ENCODE data around the gene TRAF2. TPM values are rescaled to one million over a fixed set of nuclear protein-coding genes. Genes with fewer than 3 reads are reported as not detected.
A peak's percentile ranks its signal among the peaks of the same experiment; 100 is the strongest.
"Not testable (repeated sequence)": the region's sequence is repeated elsewhere in the genome, so short reads cannot be mapped to it uniquely, and the experiment has no call there.

TRAF2 gene
- total RNA-seq, 2 donors from 2014 or later = 53.5 to 73.3 TPM

- DNase-seq (no peak), ATAC-seq (replicated peaks in 1 of 2) (no peak)
- no peak overlapping the region for H3K27ac Mint-ChIP-seq
- H3K36me3 Mint-ChIP-seq (ENCODE audit: insufficient read depth in 2 of 2) = peaks cover 5 to 6% of the 10 kb centered on the region in 2 donors
- H3K27me3 Mint-ChIP-seq (ENCODE audit: low read depth) = no peaks in the 10 kb centered on the region
- peaks cover 0 to 2% of the 10 kb centered on the region in 2 donors for H3K9me3 Mint-ChIP-seq
- H3K4me3 Mint-ChIP-seq = peak overlapping the region; percentile 58 to 78
- H3K4me1 Mint-ChIP-seq (ENCODE audit: low read depth) = peaks cover 16% of the 10 kb centered on the region
Observed at GRCh38 chr9:136867480-136867879, 18.8 kb upstream of the TRAF2 start.

DNA sequence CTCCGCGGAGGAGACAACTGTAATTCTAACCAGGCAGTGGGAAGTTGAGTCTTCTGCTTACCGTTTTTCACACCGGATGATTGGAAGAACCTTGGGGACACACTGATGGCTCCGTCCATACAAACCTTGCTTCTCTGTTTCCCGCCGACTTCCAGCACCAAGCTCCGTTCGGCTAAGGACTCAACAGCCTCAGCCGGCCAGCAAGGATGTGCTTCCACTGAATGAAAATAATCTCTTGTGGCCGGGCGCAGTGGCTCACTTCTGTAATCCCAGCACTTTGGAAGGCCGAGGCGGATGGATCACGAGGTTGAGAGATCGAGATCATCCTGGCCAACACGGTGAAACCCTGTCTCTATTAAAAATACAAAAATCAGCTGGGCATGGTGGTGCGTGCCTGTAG is 18.4 kb upstream of the TRAF2 start:
- DNase-seq = no peak
- H3K36me3 Mint-ChIP-seq (ENCODE audit: insufficient read depth in 2 of 2) = peaks cover 5 to 8% of the 10 kb centered on the region in 2 donors
- peak overlapping the region in 1 of 2 donors; percentile 78 for H3K4me3 Mint-ChIP-seq
- peaks cover 16% of the 10 kb centered on the region for H3K4me1 Mint-ChIP-seq (ENCODE audit: low read depth)
- H3K27ac Mint-ChIP-seq = no peak overlapping the region
- ATAC-seq (replicated peaks in 1 of 2) = no peak
- H3K27me3 Mint-ChIP-seq (ENCODE audit: low read depth) = no peaks in the 10 kb centered on the region
- H3K9me3 Mint-ChIP-seq = peaks cover 0 to 2% of the 10 kb centered on the region in 2 donors

DNA sequence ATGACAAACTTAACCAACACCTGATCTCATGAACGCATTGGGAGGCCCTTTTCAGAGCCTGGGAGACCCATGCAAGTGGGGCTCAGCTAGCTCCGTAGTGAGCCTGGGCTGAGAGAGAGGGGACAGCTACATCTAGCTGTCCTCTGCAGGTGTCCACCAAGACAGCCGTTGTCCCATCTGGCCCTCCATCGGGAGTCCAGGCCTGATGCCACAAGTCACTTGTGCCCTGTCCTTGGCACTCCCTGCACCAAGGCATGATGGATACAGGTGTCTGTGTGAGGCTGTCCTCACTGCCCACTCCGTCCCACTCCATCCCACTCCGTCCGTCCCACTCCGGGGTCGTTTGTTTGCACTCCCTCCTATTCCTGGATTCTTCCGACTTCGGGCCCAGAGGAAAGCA is 17.7 kb upstream of the TRAF2 start:
- H3K4me1 Mint-ChIP-seq (ENCODE audit: low read depth) = peaks cover 16% of the 10 kb centered on the region
- H3K27ac Mint-ChIP-seq = no peak overlapping the region
- no peak for ATAC-seq (replicated peaks in 1 of 2)
- peaks cover 5 to 6% of the 10 kb centered on the region in 2 donors for H3K36me3 Mint-ChIP-seq (ENCODE audit: insufficient read depth in 2 of 2)
- H3K9me3 Mint-ChIP-seq = peaks cover 0 to 2% of the 10 kb centered on the region in 2 donors
- DNase-seq = no peak
- H3K4me3 Mint-ChIP-seq = peak overlapping the region in 1 of 2 donors; percentile 38
- no peaks in the 10 kb centered on the region for H3K27me3 Mint-ChIP-seq (ENCODE audit: low read depth)

DNA sequence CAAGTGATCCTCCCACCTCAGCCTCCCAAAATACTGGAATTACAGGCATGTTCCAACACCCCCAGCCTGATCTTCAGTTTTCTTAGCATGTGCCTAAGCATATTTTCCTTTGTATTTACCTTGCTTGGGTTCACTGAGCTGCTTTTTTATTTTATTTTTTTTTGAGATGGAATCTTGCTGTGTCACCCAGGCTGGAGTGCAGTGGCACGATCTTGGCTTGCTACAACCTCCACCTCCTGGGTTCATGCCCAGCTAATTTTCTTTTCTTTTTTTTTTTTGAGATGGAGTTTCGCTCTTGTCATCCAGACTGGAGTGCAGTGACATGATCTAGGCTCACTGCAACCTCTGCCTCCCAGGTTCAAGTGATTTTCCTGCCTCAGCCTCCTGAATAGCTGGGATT is 16.7 kb upstream of the TRAF2 start:
- H3K27me3 Mint-ChIP-seq (ENCODE audit: low read depth); ATAC-seq (replicated peaks in 1 of 2); H3K4me3 Mint-ChIP-seq; H3K27ac Mint-ChIP-seq; H3K36me3 Mint-ChIP-seq (ENCODE audit: insufficient read depth in 2 of 2); H3K9me3 Mint-ChIP-seq; DNase-seq: not testable (repeated sequence)
- peaks cover 14% of the 10 kb centered on the region for H3K4me1 Mint-ChIP-seq (ENCODE audit: low read depth)

GRCh38 chr9:136875155-136875554 is 11.2 kb upstream of the TRAF2 start:
- Mint-ChIP-seq H3K9me3 (peaks cover 0 to 2% of the 10 kb centered on the region in 2 donors), H3K27me3 (ENCODE audit: low read depth) (no peaks in the 10 kb centered on the region), H3K4me3 (no peak overlapping the region), H3K4me1 (ENCODE audit: low read depth) (peaks cover 3% of the 10 kb centered on the region), H3K27ac (no peak overlapping the region), H3K36me3 (ENCODE audit: insufficient read depth in 2 of 2) (peaks cover 1 to 3% of the 10 kb centered on the region in 2 donors)
- DNase-seq (no peak), ATAC-seq (replicated peaks in 1 of 2) (no peak)

GRCh38 chr9:136876476-136876875 is 9.8 kb upstream of the TRAF2 start:
- peaks cover 16% of the 10 kb centered on the region for H3K4me1 Mint-ChIP-seq (ENCODE audit: low read depth)
- DNase-seq (no peak), ATAC-seq (replicated peaks in 1 of 2) (no peak)
- H3K36me3 Mint-ChIP-seq (ENCODE audit: insufficient read depth in 2 of 2) = peaks cover 1 to 2% of the 10 kb centered on the region in 2 donors
- H3K9me3 Mint-ChIP-seq = peaks cover 0 to 2% of the 10 kb centered on the region in 2 donors
- H3K27me3 Mint-ChIP-seq (ENCODE audit: low read depth) = no peaks in the 10 kb centered on the region
- no peak overlapping the region for H3K4me3 Mint-ChIP-seq
- no peak overlapping the region for H3K27ac Mint-ChIP-seq

DNA sequence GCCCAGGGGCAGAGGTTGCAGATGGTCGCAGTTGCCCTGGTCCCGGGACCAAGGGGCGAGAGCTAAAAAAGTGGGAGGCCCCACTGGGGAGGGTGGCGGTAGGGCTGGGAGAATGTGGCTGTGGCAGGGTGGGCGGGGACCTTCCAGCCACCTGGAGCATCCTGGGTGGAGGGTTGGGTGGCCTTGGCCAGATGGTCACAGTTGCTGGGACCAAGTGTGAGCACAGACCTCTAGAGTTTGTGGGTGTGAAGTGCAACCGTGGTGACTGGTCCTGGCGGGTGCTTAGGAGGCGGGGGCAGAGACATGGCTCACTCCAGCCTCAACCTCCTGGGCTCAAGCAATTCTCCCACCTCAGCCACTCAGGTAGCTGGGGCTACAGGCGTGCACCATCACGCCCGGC is 5.7 kb upstream of the TRAF2 start:
- Mint-ChIP-seq H3K4me1 (ENCODE audit: low read depth) (peaks cover 51% of the 10 kb centered on the region), H3K27ac (no peak overlapping the region), H3K9me3 (no peaks in the 10 kb centered on the region), H3K4me3 (peak overlapping the region in 1 of 2 donors; percentile 48), H3K27me3 (ENCODE audit: low read depth) (no peaks in the 10 kb centered on the region), H3K36me3 (ENCODE audit: insufficient read depth in 2 of 2) (no peaks in the 10 kb centered on the region)
- DNase-seq (no peak), ATAC-seq (replicated peaks in 1 of 2) (no peak)

DNA sequence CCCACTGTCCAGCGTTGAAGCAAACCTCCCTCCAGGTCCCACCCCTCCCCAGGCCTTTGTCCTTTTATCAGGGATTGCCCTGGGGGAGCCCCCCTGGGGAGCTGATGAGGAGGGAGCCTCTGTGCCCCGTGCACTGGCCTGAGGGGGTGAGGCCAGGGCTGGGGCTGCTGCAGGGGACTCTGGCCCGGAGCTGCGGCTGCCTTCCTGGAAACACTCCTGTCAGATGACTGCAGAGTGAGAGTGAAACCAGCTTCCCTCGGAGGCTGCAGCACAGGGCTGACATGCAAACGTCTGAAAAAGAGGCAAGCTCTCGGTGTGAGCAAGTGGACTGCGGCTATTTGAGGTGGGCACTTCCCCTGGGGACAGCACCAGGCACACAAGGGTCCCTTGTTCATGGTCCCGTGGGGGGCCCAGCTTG is 4.6 kb upstream of the TRAF2 start:
- no peaks in the 10 kb centered on the region for H3K9me3 Mint-ChIP-seq
- peaks cover 51% of the 10 kb centered on the region for H3K4me1 Mint-ChIP-seq (ENCODE audit: low read depth)
- peak overlapping the region; percentile 82 to 83 for H3K4me3 Mint-ChIP-seq
- no peaks in the 10 kb centered on the region for H3K36me3 Mint-ChIP-seq (ENCODE audit: insufficient read depth in 2 of 2)
- ATAC-seq (replicated peaks in 1 of 2) = peak; percentile 24 to 45
- H3K27me3 Mint-ChIP-seq (ENCODE audit: low read depth) = no peaks in the 10 kb centered on the region
- peak; percentile 65 to 75 for DNase-seq
- H3K27ac Mint-ChIP-seq = peak overlapping the region; percentile 41

DNA sequence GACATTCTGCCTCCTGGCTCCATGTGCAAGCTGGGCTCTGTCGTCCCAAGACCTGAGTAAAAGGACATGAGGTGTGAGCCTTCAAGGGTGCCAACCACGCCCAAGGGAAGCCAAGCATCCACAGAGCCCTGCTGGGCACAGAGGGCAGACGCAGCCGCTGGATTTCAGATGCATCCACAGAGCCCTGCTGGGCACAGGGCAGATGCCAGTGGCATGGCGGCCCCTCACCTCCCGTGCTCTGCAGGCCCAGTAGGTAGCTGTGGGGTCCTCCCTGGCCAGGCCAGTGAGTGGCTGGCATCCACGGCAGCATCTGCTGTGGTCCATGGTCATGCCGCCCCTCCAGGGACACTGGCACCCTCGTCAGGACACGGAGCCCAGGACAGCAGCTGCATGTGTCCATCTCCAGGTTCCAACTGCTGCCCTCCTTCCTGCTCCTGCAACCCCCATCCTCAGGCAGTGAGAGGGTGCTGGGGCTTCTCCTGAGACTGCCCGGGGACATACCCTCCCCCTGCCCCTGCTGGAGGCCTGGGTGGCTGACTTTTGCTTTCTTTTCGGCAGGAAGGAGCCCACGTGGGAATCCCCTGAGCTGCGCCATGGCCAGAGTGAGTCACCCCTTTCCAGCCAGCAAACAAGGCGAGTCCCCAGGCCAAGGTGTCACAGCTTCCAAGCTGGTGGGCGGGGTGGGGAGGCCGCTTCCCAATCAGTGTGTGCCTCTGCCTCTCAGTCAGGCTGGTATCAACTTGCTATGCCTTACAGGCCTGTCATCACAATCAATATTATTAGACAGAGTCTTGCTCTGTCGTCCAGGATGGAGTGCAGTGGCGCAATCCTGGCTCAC is 4.0 kb upstream of the TRAF2 start:
- Mint-ChIP-seq H3K27ac (peak overlapping the region; percentile 92), H3K36me3 (ENCODE audit: insufficient read depth in 2 of 2) (peaks cover 0 to 3% of the 10 kb centered on the region in 2 donors), H3K4me1 (ENCODE audit: low read depth) (peaks cover 56% of the 10 kb centered on the region), H3K4me3 (peak overlapping the region; percentile 82 to 83), H3K27me3 (ENCODE audit: low read depth) (no peaks in the 10 kb centered on the region), H3K9me3 (no peaks in the 10 kb centered on the region)
- DNase-seq (peak; percentile 91), ATAC-seq (replicated peaks in 1 of 2) (peak; percentile 62 to 63)

DNA sequence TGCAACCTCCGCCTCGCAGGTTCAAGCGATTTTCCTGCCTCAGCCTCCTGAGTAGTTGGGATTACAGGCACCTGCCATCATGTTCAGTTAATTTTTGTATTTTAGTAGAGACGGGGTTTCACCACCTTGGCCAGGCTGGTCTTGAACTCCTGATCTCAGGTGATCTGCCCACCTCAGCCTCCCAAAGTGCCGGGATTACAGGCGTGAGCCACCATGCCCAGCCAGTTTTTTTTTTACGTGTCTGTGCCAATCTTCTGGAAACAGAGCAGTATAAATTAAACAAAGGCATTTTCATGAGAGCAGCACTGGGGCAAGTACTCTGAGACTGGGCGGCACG is 3.4 kb upstream of the TRAF2 start:
- Mint-ChIP-seq H3K4me1 (ENCODE audit: low read depth) (peaks cover 59% of the 10 kb centered on the region), H3K4me3 (peak overlapping the region; percentile 82 to 83)

GRCh38 chr9:136883670-136884069 is 2.6 kb upstream of the TRAF2 start:
- not testable (repeated sequence) for H3K27me3 Mint-ChIP-seq (ENCODE audit: low read depth); H3K36me3 Mint-ChIP-seq (ENCODE audit: insufficient read depth in 2 of 2); ATAC-seq (replicated peaks in 1 of 2); H3K9me3 Mint-ChIP-seq; DNase-seq; H3K27ac Mint-ChIP-seq
- H3K4me1 Mint-ChIP-seq (ENCODE audit: low read depth) = peaks cover 59% of the 10 kb centered on the region
- peak overlapping the region in 1 of 2 donors; percentile 83 for H3K4me3 Mint-ChIP-seq

More for the DNA sequence above, 3.4 kb upstream of the TRAF2 start:
- not testable (repeated sequence) for H3K36me3 Mint-ChIP-seq (ENCODE audit: insufficient read depth in 2 of 2); H3K27me3 Mint-ChIP-seq (ENCODE audit: low read depth); H3K9me3 Mint-ChIP-seq; ATAC-seq (replicated peaks in 1 of 2); DNase-seq
- peak overlapping the region; percentile 92 for H3K27ac Mint-ChIP-seq

DNA sequence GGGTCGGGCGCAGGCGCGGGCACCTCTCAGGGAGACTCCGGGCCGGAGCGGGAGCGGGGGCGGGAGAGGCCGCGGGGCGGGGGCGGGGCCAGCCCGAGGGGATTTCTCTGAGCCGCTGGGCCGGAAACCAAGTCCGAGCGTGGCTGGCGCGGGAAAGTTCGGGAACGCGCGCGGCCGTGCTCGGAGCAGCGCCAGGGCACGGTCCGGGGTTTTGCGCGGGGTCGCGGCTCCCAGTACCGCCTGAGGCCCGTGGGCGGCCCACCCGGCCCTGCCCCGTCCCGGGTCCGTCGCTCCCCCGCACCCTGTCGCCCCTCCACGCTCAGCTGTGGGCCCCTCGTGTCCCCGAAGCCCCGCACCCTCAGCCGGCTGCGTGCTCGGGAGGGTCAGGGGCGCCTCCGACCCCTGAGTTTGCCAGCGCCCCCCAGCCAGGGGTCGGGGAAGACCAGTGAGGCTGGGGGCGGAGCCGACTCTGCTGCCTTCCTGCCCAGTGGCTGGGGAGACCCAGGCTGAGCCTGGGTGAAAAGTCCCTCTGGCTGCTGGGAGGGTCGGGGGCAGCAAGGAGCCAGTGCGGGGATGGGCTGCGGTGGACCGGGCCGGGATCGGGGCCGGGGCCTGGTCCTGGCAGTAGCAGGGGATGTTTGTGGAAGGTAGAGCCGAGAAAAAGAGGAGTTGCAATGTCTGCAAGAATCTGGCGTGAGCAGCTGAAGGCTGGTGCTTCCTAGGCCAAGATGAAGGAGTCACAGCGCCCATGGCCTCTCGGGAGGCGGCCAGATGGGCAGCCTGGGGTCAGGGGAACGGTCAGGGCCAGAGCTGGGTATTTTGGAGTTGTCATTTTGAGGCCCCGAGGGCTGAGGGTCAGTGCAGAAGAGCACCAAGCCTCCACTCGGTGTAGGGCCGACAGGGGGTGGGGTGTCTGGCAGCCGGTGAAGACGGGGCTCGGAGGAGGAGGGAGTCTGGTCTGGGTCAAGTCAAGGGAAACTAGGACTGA is 588 bp downstream of the TRAF2 start:
- Mint-ChIP-seq H3K4me1 (ENCODE audit: low read depth) (peaks cover 38% of the 10 kb centered on the region), H3K27ac (peak overlapping the region; percentile 82), H3K9me3 (no peaks in the 10 kb centered on the region), H3K36me3 (ENCODE audit: insufficient read depth in 2 of 2) (peaks cover 0 to 8% of the 10 kb centered on the region in 2 donors), H3K4me3 (peak overlapping the region; percentile 88 to 98), H3K27me3 (ENCODE audit: low read depth) (no peaks in the 10 kb centered on the region)
- DNase-seq (peak; percentile 54 to 61), ATAC-seq (replicated peaks in 1 of 2) (no peak)

GRCh38 chr9:136888454-136888853 is 2.1 kb downstream of the TRAF2 start:
- no peaks in the 10 kb centered on the region for H3K9me3 Mint-ChIP-seq
- no peak for DNase-seq
- no peaks in the 10 kb centered on the region for H3K27me3 Mint-ChIP-seq (ENCODE audit: low read depth)
- no peak for ATAC-seq (replicated peaks in 1 of 2)
- peaks cover 0 to 8% of the 10 kb centered on the region in 2 donors for H3K36me3 Mint-ChIP-seq (ENCODE audit: insufficient read depth in 2 of 2)
- H3K4me1 Mint-ChIP-seq (ENCODE audit: low read depth) = peaks cover 23% of the 10 kb centered on the region
- H3K4me3 Mint-ChIP-seq = peak overlapping the region; percentile 15 to 32
- H3K27ac Mint-ChIP-seq = no peak overlapping the region

All from activated T-cell treated with anti-CD3 and anti-CD28 coated beads, Interleukin-2, amount 50 U/mL, for 72 hours (primary cell).